Muscle of leg (tissue), 11 donors: ENCODE measurements around the gene NFATC2. TPM values are rescaled to one million over a fixed set of nuclear protein-coding genes. Genes with fewer than 3 reads are reported as not detected.

ENCODE experiments used
- DNase-seq: peaks from one replicate; pipeline ENCODE4 v3.0.0; 2013
- H3K27ac ChIP-seq: one replicate; pipeline ENCODE4 v1.5.1; 2013; ENCODE audit warnings: mild to moderate bottlenecking, low read length, control low read depth
- H3K27me3 ChIP-seq: one replicate; pipeline ENCODE4 v1.6.1; 2013; ENCODE audit warnings: low read length; ENCODE audit not compliant: control insufficient read depth, insufficient read depth
- H3K36me3 ChIP-seq: one replicate; pipeline ENCODE4 v1.6.1; 2013; ENCODE audit warnings: low read length; ENCODE audit not compliant: control insufficient read depth, insufficient read depth
- H3K4me1 ChIP-seq: one replicate; pipeline ENCODE4 v1.6.1; 2013; ENCODE audit warnings: low read length; ENCODE audit not compliant: control insufficient read depth, insufficient read depth
- H3K4me3 ChIP-seq: one replicate; pipeline ENCODE4 v1.5.1; 2013; ENCODE audit warnings: low read length, control low read depth
- H3K9me3 ChIP-seq: replicated peaks from 2 replicates; pipeline ENCODE4 v1.6.1; 2013; ENCODE audit warnings: low read depth, low read length; ENCODE audit not compliant: control insufficient read depth
- WGBS: methylation state at CpG from one replicate; pipeline ENCODE4 v1.1.5; 2013; ENCODE audit warnings: missing lambda C conversion rate; ENCODE audit not compliant: insufficient coverage; 5-methylcytosine and 5-hydroxymethylcytosine counted together
- polyA plus RNA-seq, 8 donors: library from polyadenylated mRNA; unstranded; fragments of 120-200 nt; gene quantifications; one replicate each; pipeline versions ENCODE4 v1.2.1 to v1.2.3, GENCODE V29; 2013; ENCODE audit warnings: inconsistent platforms in 1 of 8, low replicate concordance in 1 of 8; ENCODE audit not compliant: insufficient read length in 8 of 8, insufficient read depth in 1 of 8
- total RNA-seq: library from RNA; stranded (reverse); fragments of 120-200 nt; gene quantifications from one replicate; pipeline ENCODE4 v1.2.4, GENCODE V29; 2013

The NFATC2 gene
- total and polyA plus RNA-seq, 9 donors, result 3.8 to 8.3 (median 5.7) TPM

GRCh38 chr20:51560550-51561307, 18.2 kb upstream of the NFATC2 start:
- WGBS, result 19% methylated on average over 6 of the region's 16 CpGs
- DNase-seq, result peak; percentile 69
- peaks cover 37% of the 10 kb centered on the region for H3K4me1 ChIP-seq
- peaks cover 2% of the 10 kb centered on the region for H3K27me3 ChIP-seq
- peaks cover 2% of the 10 kb centered on the region for H3K36me3 ChIP-seq
- H3K27ac ChIP-seq, result peak overlapping the region; percentile 98
- H3K4me3 ChIP-seq, result peak overlapping the region; percentile 59
- no peaks in the 10 kb centered on the region for H3K9me3 ChIP-seq

GRCh38 chr20:51560042-51560441, 17.5 kb upstream of the NFATC2 start:
- Histone ChIP-seq H3K9me3 (no peaks in the 10 kb centered on the region), H3K4me3 (no peak overlapping the region), H3K4me1 (peaks cover 32% of the 10 kb centered on the region), H3K27me3 (peaks cover 2% of the 10 kb centered on the region), H3K36me3 (peaks cover 2% of the 10 kb centered on the region), H3K27ac (no peak overlapping the region)
- no CpG with 5 or more reads among the region's 1 CpG for WGBS
- no peak for DNase-seq

- Histone ChIP-seq H3K9me3 (no peaks in the 10 kb centered on the region), H3K36me3 (peaks cover 2% of the 10 kb centered on the region), H3K4me1 (peaks cover 10% of the 10 kb centered on the region), H3K4me3 (no peak overlapping the region), H3K27ac (no peak overlapping the region), H3K27me3 (no peaks in the 10 kb centered on the region)
- peak; percentile 74 for DNase-seq
- WGBS, result 58% methylated on average over 7 of the region's 11 CpGs
Measured at GRCh38 chr20:51554538-51555165, 12.1 kb upstream of the NFATC2 start.

GRCh38 chr20:51553897-51554486, 11.5 kb upstream of the NFATC2 start:
- no peaks in the 10 kb centered on the region for H3K27me3 ChIP-seq
- peak; percentile 15 for DNase-seq
- H3K36me3 ChIP-seq, result peaks cover 2% of the 10 kb centered on the region
- no peak overlapping the region for H3K4me3 ChIP-seq
- H3K4me1 ChIP-seq, result peaks cover 10% of the 10 kb centered on the region
- no peaks in the 10 kb centered on the region for H3K9me3 ChIP-seq
- no peak overlapping the region for H3K27ac ChIP-seq
- WGBS, result 73% methylated on average over 4 of the region's 8 CpGs

GRCh38 chr20:51551186-51551585, 8.7 kb upstream of the NFATC2 start:
- Histone ChIP-seq H3K27ac (no peak overlapping the region), H3K9me3 (no peaks in the 10 kb centered on the region), H3K27me3 (no peaks in the 10 kb centered on the region), H3K36me3 (peaks cover under 1% of the 10 kb centered on the region), H3K4me1 (peaks cover 10% of the 10 kb centered on the region), H3K4me3 (no peak overlapping the region)
- DNase-seq, result no peak
- 94% methylated on average over 2 of the region's 3 CpGs for WGBS

GRCh38 chr20:51549474-51549873, 7.0 kb upstream of the NFATC2 start:
- H3K4me1 ChIP-seq, result peaks cover 3% of the 10 kb centered on the region
- no peaks in the 10 kb centered on the region for H3K9me3 ChIP-seq
- H3K36me3 ChIP-seq, result no peaks in the 10 kb centered on the region
- 97% methylated on average over 4 of the region's 4 CpGs for WGBS
- no peak overlapping the region for H3K4me3 ChIP-seq
- H3K27me3 ChIP-seq, result no peaks in the 10 kb centered on the region
- no peak overlapping the region for H3K27ac ChIP-seq
- DNase-seq, result no peak

GRCh38 chr20:51547951-51548350, 5.4 kb upstream of the NFATC2 start:
- WGBS, result 91% methylated on average over 5 of the region's 7 CpGs
- Histone ChIP-seq H3K27ac (no peak overlapping the region), H3K27me3 (no peaks in the 10 kb centered on the region), H3K9me3 (no peaks in the 10 kb centered on the region), H3K4me3 (no peak overlapping the region), H3K36me3 (no peaks in the 10 kb centered on the region), H3K4me1 (peaks cover 5% of the 10 kb centered on the region)
- DNase-seq, result no peak

GRCh38 chr20:51545515-51545914, 3.0 kb upstream of the NFATC2 start:
- no peaks in the 10 kb centered on the region for H3K27me3 ChIP-seq
- no peak overlapping the region for H3K27ac ChIP-seq
- peaks cover 25% of the 10 kb centered on the region for H3K4me1 ChIP-seq
- WGBS, result 81% methylated on average over 1 of the region's 2 CpGs
- H3K4me3 ChIP-seq, result no peak overlapping the region
- no peak for DNase-seq
- H3K9me3 ChIP-seq, result no peaks in the 10 kb centered on the region
- no peaks in the 10 kb centered on the region for H3K36me3 ChIP-seq

- DNase-seq, result no peak
- no peaks in the 10 kb centered on the region for H3K36me3 ChIP-seq
- H3K27ac ChIP-seq, result no peak overlapping the region
- no peak overlapping the region for H3K4me3 ChIP-seq
- no peaks in the 10 kb centered on the region for H3K27me3 ChIP-seq
- WGBS, result 41% methylated on average over 4 of the region's 7 CpGs
- peaks cover 4% of the 10 kb centered on the region for H3K9me3 ChIP-seq
- peaks cover 25% of the 10 kb centered on the region for H3K4me1 ChIP-seq
Measured at GRCh38 chr20:51543422-51543788, 886 bp upstream of the NFATC2 start.

- H3K4me1 ChIP-seq, result peaks cover 25% of the 10 kb centered on the region
- H3K27me3 ChIP-seq, result no peaks in the 10 kb centered on the region
- H3K36me3 ChIP-seq, result no peaks in the 10 kb centered on the region
- H3K27ac ChIP-seq, result peak overlapping the region; percentile 93
- peak; percentile 56 for DNase-seq
- peaks cover 14% of the 10 kb centered on the region for H3K9me3 ChIP-seq
- 10% methylated on average over 27 of the region's 29 CpGs for WGBS
- peak overlapping the region; percentile 33 for H3K4me3 ChIP-seq
Measured at GRCh38 chr20:51542033-51542570, 417 bp downstream of the NFATC2 start.
